K562 (cell line): ENCODE data around the gene DYNLT5. TPM values are rescaled to one million over a fixed set of nuclear protein-coding genes. Genes with fewer than 3 reads are reported as not detected.
A peak's percentile ranks its signal among the peaks of the same experiment; 100 is the strongest.
"Not testable (repeated sequence)": the region's sequence is repeated elsewhere in the genome, so short reads cannot be mapped to it uniquely, and the experiment has no call there.

Experiments used
- ATAC-seq: fragments of 200-7000 bp; cut with Tn5 transposase; 3 replicates; pipeline ENCODE4 v1.9.1; 2020; ENCODE audit warnings: moderate library complexity
- BruUV-seq: library from RNA; stranded (reverse); fragments of 400-500 nt; replicated peaks from 2 replicates; lab custom pipeline; 2021; lab: Mats Ljungman, UMichigan
- CTCF ChIA-PET: fragments of 300-600 bp; formaldehyde crosslinking; extraction: SDS; loops from one replicate; lab custom pipeline; 2021; ENCODE audit warnings: low intra/inter-chr PET ratio; lab: Yijun Ruan, JAX
- POLR2A ChIA-PET: fragments of 300-600, 350-650 bp; sonication (Branson Sonifier 250); formaldehyde crosslinking; extraction: SDS; loops from one replicate; lab custom pipeline; 2021; ENCODE audit warnings: antibody characterized with exemption, inconsistent platforms; lab: Yijun Ruan, JAX
- DNase-seq, 4 experiments: peaks; one replicate each; pipeline versions ENCODE4 v3.0.0 to v3.0.0-alpha.2; 2011 to 2018; ENCODE audit warnings: low spot score in 3 of 4, mixed read lengths in 3 of 4; ENCODE audit errors: extremely low read depth in 1 of 4
- FAIRE-seq: peaks from 2 replicates; lab custom pipeline; 2011; peaks lifted over from hg19 to GRCh38; lab: Jason Lieb, UNC
- H2AFZ ChIP-seq: 2 replicates; pipeline ENCODE4 v1.6.0; 2011; ENCODE audit warnings: low read depth, low read length, control low read depth, inconsistent platforms
- H3K27ac ChIP-seq: fragments of 200-600 bp; 3 replicates; pipeline ENCODE4 v1.8.0; 2011; ENCODE audit warnings: low read depth, mild to moderate bottlenecking, control low read depth, inconsistent platforms, low read length, moderate library complexity, mixed read lengths; ENCODE audit errors: extremely low read depth
- H3K27me3 ChIP-seq, 2 experiments: fragments of 300-600 bp in 1 of 2; 2 replicates in 1 of 2; 3 replicates in 1 of 2; pipeline versions ENCODE4 v1.6.0 to v1.8.0; 2011; ENCODE audit warnings: inconsistent platforms in 2 of 2, low read length in 2 of 2, mild to moderate bottlenecking in 1 of 2, mixed read lengths in 1 of 2, moderate library complexity in 1 of 2; ENCODE audit not compliant: control insufficient read depth in 2 of 2, insufficient read depth in 2 of 2
- H3K36me3 ChIP-seq: fragments of 300-600 bp; 3 replicates; pipeline ENCODE4 v1.8.0; 2011; ENCODE audit warnings: mild to moderate bottlenecking, low read length, inconsistent platforms; ENCODE audit not compliant: control insufficient read depth, insufficient read depth
- H3K4me1 ChIP-seq, 2 experiments: fragments of 200-600 bp in 1 of 2; replicated peaks in 1 of 2; 2 replicates in 1 of 2; 3 replicates in 1 of 2; pipeline versions ENCODE4 v1.5.1 to v1.8.0; 2011; ENCODE audit warnings: inconsistent platforms in 2 of 2, low read length in 2 of 2, mild to moderate bottlenecking in 1 of 2, mixed read lengths in 1 of 2, moderate library complexity in 1 of 2; ENCODE audit not compliant: control insufficient read depth in 2 of 2, insufficient read depth in 2 of 2
- H3K4me2 ChIP-seq: 2 replicates; pipeline ENCODE4 v1.6.1; 2011; ENCODE audit warnings: low read length, control low read depth, inconsistent platforms, mixed read lengths; ENCODE audit not compliant: insufficient read depth
- H3K4me3 ChIP-seq: fragments of 200-600 bp; sonication (generic), shearing (Covaris generic); 2 replicates; pipeline ENCODE4 v1.5.1; 2016; ENCODE audit warnings: control low read depth, inconsistent platforms
- H3K79me2 ChIP-seq: fragments of 200-600 bp; 3 replicates; pipeline ENCODE4 v1.8.0; 2011; ENCODE audit warnings: low read length, inconsistent platforms; ENCODE audit not compliant: control insufficient read depth, insufficient read depth
- H3K9ac ChIP-seq, 2 experiments: 2 replicates each; pipeline versions ENCODE4 v1.6.0 to v1.6.1; 2011; ENCODE audit warnings: low read depth in 2 of 2, low read length in 2 of 2, control low read depth in 1 of 2, inconsistent platforms in 1 of 2, mild to moderate bottlenecking in 1 of 2, mixed read lengths in 1 of 2; ENCODE audit not compliant: insufficient read depth in 1 of 2
- H3K9me1 ChIP-seq: one replicate; pipeline ENCODE4 v1.6.0; 2011; ENCODE audit warnings: inconsistent platforms, mild to moderate bottlenecking, low read length, moderate library complexity; ENCODE audit not compliant: control insufficient read depth, insufficient read depth
- H3K9me3 ChIP-seq: replicated peaks from 2 replicates; pipeline ENCODE4 v1.5.1; 2011; ENCODE audit warnings: low read depth, low read length, inconsistent platforms; ENCODE audit not compliant: control insufficient read depth, insufficient read depth
- H4K20me1 ChIP-seq: replicated peaks from 2 replicates; pipeline ENCODE4 v1.6.1; 2011; ENCODE audit warnings: low read length, inconsistent platforms, mixed read lengths; ENCODE audit not compliant: control insufficient read depth, insufficient read depth
- CBFA2T3 ChIP-seq: fragments of 450-650 bp; IDR thresholded peaks from 2 replicates; pipeline ENCODE4 v1.6.1; 2017
- ZNF146 ChIP-seq: IDR thresholded peaks from one replicate; pipeline ENCODE4 v1.6.1; 2018; ENCODE audit warnings: missing compliant biosample characterization; ENCODE audit not compliant: unreplicated experiment
- ZNF644 ChIP-seq: fragments of 200-800 bp; sonication (Bioruptor generic); IDR thresholded peaks from 2 replicates; pipeline ENCODE4 v1.6.1; 2016; ENCODE audit warnings: low read depth, missing genetic modification characterization, missing compliant biosample characterization
- WGBS: fragments of 100-300 bp; shearing (Covaris generic); methylation state at CpG from one replicate; pipeline ENCODE4 v1.1.6; 2016; ENCODE audit warnings: low coverage, mixed read lengths; ENCODE audit not compliant: insufficient coverage; ENCODE audit errors: missing lambda C conversion rate; 5-methylcytosine and 5-hydroxymethylcytosine counted together
- in situ Hi-C: fragments of 300-500 bp; cut with MboI; formaldehyde crosslinking; loops from 4 replicates; pipeline ENCODE4 v1.15.0; 2018; ENCODE audit warnings: inconsistent platforms, mixed read lengths
- intact Hi-C: fragments of 100-400 bp; cut with micrococcal nuclease; formaldehyde crosslinking; loops from 2 replicates; pipeline ENCODE4 v1.14.2; 2022
- polyA plus RNA-seq, 8 experiments: library from polyadenylated mRNA; depleted of rRNA in 4 of 8; stranded (reverse) in 5 of 8; unstranded in 3 of 8; fragments of >200 nt; fragmentation: Nextera tagmentation in 2 of 8; fragmentation: Illumina TruSeq in 1 of 8; extraction: Ambion mirVana in 2 of 8; extraction: Trizol in 1 of 8; gene quantifications; 2 replicates each; pipeline versions ENCODE4 v1.2.1 to v1.2.3, GENCODE V29; 2011 to 2014; ENCODE audit warnings: inconsistent platforms in 1 of 8, missing spikeins in 1 of 8
- total RNA-seq, 7 experiments: library from RNA; depleted of rRNA in 6 of 7; stranded (reverse); fragments of >200 nt in 6 of 7; fragmentation: Illumina TruSeq in 2 of 7; extraction: Trizol in 2 of 7; gene quantifications; 2 replicates each; pipeline versions ENCODE4 v1.2.1 to v1.2.3, GENCODE V29; 2011 to 2021; ENCODE audit warnings: low replicate concordance in 1 of 7

DYNLT5 gene
- total and polyA plus RNA-seq, 9 of the 15 experiments (the other 6 are each of a cell fraction or from before 2014, with no cell fraction given), result not detected

DNA sequence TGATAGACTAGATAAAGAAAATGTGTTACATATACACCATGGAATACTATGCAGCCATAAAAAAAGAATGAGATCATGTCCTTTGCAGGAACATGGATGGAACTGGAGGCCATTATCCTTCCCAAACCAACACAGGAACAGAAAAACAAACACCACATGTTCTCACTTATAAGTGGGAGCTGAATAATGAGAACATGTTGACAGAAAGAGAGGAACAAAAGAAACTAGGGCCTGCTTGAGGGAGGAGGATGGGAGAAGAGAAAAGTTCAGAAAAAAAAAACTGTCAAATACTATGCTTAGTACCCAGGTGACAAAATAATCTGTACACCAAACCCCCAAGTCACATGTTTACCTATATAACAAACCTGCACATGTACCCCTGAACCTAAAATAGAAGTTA lies 23.5 kb upstream of the DYNLT5 start:
- H3K27me3 ChIP-seq, in situ Hi-C loops, H3K9me1 ChIP-seq, POLR2A ChIA-PET, FAIRE-seq, H3K9ac ChIP-seq, H3K27ac ChIP-seq, BruUV-seq, H4K20me1 ChIP-seq, H2AFZ ChIP-seq, H3K79me2 ChIP-seq, DNase-seq, H3K36me3 ChIP-seq, H3K4me3 ChIP-seq, H3K4me2 ChIP-seq, H3K9me3 ChIP-seq, CTCF ChIA-PET, ATAC-seq, H3K4me1 ChIP-seq: not testable (repeated sequence)
- intact Hi-C loops, result loop anchor here (5.0 to 10.0 kb wide), 2 partner anchors 224 to 476 kb away; no protein-coding TSS in a partner anchor
- peak; percentile 42 for TF ChIP-seq ZNF146 (CRISPR knock-in tag)

- Histone ChIP-seq H3K79me2 (no peaks in the 10 kb centered on the region), H3K4me2 (no peak overlapping the region), H4K20me1 (no peaks in the 10 kb centered on the region), H3K9ac (no peak overlapping the region), H3K27me3 (no peaks in the 10 kb centered on the region), H3K27ac (no peak overlapping the region), H3K9me3 (no peaks in the 10 kb centered on the region), H3K4me1 (no peaks in the 10 kb centered on the region), H2AFZ (no peak overlapping the region), H3K36me3 (no peaks in the 10 kb centered on the region), H3K9me1 (no peaks in the 10 kb centered on the region), H3K4me3 (no peak overlapping the region)
- BruUV-seq, result no TSS peak
- no peak for DNase-seq
- no peak for ATAC-seq
- ChIA-PET CTCF (no interaction called here), POLR2A (no interaction called here)
- in situ Hi-C loops, result no loop called here
- TF ChIP-seq CBFA2T3 (peak; percentile 12; the same call in 1 of the 2 replicates), ZNF644 (tag) (no peak)
- FAIRE-seq, result no peak
- intact Hi-C loops, result loop anchor here (5.0 to 10.0 kb wide), 2 partner anchors 224 to 477 kb away; no protein-coding TSS in a partner anchor
- 7% methylated on average over 6 of the region's 6 CpGs for WGBS
These were observed 23.1 kb upstream of the DYNLT5 start for GRCh38 chr1:66729119-66729518.
